SK-N-SH treated with all-trans-retinoic acid at 6 μM for 48 hours (cell line): Measurements from ENCODE around the gene FCAR.

Experiments used
- CREB5 ChIP-seq: fragments of 250-450 bp; sonication (Bioruptor Pico); IDR thresholded peaks from 2 replicates; pipeline ENCODE4 v1.5.1; 2020; ENCODE audit warnings: low read depth, mild to moderate bottlenecking, moderate library complexity
- OSR1 ChIP-seq: fragments of 250-450 bp; sonication (Bioruptor Pico); IDR thresholded peaks from 2 replicates; pipeline ENCODE4 v1.8.0; 2022; ENCODE audit warnings: moderate library complexity, mild to moderate bottlenecking, inconsistent platforms
- PPARA ChIP-seq: fragments of 250-450 bp; sonication (Bioruptor Pico); IDR thresholded peaks from 2 replicates; pipeline ENCODE4 v1.5.0; 2020; ENCODE audit warnings: mild to moderate bottlenecking, borderline replicate concordance
- SNAI2 ChIP-seq: fragments of 250-450 bp; sonication (Bioruptor Pico); IDR thresholded peaks from 2 replicates; pipeline ENCODE4 v1.5.0; 2020; ENCODE audit warnings: mild to moderate bottlenecking, moderate library complexity
- TCF4 ChIP-seq: fragments of 250-450 bp; sonication (Bioruptor Pico); IDR thresholded peaks from 2 replicates; pipeline ENCODE4 v1.8.0; 2021; ENCODE audit warnings: mild to moderate bottlenecking, moderate library complexity, borderline replicate concordance
- ZFP3 ChIP-seq: fragments of 250-450 bp; sonication (Bioruptor Pico); IDR thresholded peaks from 2 replicates; pipeline ENCODE4 v1.5.0; 2020; ENCODE audit warnings: mild to moderate bottlenecking, moderate library complexity
- TF ChIP-seq, protein P1 (sequence below): fragments of 250-450 bp; sonication (Bioruptor Pico); IDR thresholded peaks from 2 replicates; pipeline ENCODE4 v1.8.0; 2020; ENCODE audit warnings: mild to moderate bottlenecking, moderate library complexity, borderline replicate concordance

DNA sequence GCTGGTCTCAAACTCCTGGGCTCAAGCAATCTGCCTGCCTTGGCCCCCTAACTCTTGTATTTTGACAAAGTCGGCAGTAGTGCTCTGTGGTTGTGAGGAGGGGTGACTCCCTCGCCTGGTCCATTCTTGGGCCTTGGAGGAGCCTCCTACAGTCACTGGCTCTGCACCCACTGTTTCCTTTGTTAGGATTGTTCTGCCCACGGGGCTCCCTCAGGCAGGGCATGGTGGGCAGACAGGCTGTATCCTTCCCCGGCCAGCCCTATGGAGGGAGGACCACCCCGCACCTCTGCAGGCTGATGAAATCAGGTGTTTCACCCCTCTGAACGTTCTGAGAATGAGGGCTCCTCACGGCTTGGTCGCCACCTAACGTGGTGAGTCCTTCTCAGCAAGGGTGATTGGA is 9.2 kb downstream of the FCAR start:
- TF ChIP-seq TCF4 (CRISPR knock-in tag) (no peak), PPARA (CRISPR knock-in tag) (no peak), SNAI2 (CRISPR knock-in tag) (no peak), OSR1 (CRISPR knock-in tag) (no peak), CREB5 (CRISPR knock-in tag) (no peak), ZFP3 (CRISPR knock-in tag) (no peak)
- TF ChIP-seq, protein P1, sequence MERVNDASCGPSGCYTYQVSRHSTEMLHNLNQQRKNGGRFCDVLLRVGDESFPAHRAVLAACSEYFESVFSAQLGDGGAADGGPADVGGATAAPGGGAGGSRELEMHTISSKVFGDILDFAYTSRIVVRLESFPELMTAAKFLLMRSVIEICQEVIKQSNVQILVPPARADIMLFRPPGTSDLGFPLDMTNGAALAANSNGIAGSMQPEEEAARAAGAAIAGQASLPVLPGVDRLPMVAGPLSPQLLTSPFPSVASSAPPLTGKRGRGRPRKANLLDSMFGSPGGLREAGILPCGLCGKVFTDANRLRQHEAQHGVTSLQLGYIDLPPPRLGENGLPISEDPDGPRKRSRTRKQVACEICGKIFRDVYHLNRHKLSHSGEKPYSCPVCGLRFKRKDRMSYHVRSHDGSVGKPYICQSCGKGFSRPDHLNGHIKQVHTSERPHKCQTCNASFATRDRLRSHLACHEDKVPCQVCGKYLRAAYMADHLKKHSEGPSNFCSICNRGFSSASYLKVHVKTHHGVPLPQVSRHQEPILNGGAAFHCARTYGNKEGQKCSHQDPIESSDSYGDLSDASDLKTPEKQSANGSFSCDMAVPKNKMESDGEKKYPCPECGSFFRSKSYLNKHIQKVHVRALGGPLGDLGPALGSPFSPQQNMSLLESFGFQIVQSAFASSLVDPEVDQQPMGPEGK (CRISPR knock-in tag), result no peak
